ENCODE results near the gene TOM1. TPM values are rescaled to one million over a fixed set of nuclear protein-coding genes. Genes with fewer than 3 reads are reported as not detected.
"Not testable (repeated sequence)": the region's sequence is repeated elsewhere in the genome, so short reads cannot be mapped to it uniquely, and the experiment has no call there.

The TOM1 gene
- polyA plus RNA-seq, 1 donor: 39.2 TPM

DNA sequence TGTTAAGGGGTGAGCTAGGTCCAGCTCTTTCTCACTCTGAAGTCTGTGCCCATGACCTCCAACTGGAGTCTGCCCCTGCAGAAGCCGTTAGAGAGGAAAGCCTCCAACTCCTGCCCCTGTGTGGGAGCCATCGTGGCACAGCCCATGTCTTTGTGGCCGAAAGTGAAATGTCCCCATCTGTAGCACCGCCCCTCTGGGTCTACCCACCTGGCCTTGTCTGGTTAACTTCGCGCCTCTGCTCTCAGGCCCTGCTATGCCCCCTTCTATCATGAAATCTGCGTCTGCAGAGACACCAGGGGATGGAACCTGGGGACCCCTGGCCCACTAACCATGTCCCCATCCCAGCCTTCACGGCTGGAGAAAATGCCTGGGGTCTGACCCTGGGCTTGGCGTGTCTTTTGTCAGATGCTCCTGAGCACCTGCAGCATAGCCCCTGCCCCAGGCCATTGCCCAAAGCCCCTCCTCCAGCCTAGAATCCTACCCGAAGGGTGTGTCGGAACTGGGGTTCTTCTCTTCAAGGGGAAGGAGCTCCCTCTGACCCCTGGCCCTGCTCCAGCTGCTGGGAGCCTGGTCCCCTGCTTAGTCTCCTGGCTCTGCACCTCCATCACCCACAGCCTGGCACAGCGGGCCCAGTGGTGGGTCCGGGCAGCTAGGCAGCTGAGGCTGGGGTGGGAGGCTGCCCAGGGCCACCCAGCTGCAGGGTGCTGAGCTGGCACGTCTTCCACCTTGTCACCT is 45.4 kb downstream of the TOM1 start:
- no peak for DNase-seq

DNA sequence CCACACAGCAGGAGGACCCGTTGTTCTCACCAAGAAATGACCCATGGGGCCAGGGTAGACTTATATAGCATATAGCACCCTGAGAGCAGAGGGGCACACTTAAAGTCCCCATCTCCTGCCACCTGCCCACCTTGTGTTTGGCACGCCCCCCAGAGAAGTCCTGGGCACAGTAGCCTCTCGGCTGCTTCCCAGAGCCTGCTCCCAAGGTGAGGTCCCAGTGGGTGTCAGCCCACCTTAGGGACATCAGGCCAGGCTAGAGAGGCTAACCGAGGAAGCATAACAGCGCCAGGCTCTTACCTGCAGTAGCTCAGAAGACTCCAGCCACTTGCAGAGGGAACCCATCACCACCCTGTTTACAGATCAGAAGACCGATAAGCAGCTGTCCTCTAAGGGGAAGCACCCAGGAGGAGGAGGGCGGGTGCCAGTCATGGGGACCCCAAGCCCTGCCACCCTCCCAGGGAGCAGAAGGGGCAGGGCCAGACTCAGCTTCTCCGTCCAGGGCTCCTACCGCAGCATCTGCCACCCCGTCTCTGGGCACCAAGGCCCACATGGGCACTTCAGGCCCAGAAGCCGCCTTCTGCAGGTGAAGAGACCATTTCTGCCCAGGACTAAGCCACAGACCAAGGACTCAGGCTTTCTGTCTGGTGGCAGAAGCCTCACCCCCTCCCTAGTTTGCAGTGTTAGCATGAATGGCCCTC is 46.3 kb downstream of the TOM1 start:
- no peak for DNase-seq

DNA sequence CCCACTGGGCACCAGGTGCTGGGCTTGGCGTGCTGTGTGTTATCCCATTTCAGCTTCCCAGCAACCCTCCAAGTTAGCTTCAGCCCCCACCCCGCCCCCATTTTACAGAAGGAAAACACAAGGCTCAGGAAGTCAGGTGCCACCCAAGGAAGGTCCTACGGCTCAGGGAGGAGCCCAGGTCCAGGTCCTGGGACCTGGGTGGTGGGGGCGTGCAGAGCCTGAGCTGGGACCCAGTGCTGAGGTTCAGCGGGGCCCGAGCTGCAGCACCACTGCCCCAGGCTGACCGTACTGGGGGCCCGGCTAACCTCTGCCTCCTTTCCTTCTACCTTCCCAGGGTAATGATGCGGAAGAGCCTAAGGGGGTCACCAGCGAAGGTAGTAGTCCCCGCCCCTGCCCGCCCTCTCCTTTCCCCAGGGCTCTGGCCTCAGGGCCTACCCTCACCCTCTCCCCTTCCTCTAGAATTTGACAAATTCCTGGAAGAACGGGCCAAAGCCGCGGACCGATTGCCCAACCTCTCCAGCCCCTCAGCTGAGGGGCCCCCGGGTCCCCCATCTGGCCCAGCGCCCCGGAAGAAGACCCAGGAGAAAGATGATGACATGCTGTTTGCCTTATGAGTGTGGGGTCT is 47.0 kb downstream of the TOM1 start:
- no peak for DNase-seq

DNA sequence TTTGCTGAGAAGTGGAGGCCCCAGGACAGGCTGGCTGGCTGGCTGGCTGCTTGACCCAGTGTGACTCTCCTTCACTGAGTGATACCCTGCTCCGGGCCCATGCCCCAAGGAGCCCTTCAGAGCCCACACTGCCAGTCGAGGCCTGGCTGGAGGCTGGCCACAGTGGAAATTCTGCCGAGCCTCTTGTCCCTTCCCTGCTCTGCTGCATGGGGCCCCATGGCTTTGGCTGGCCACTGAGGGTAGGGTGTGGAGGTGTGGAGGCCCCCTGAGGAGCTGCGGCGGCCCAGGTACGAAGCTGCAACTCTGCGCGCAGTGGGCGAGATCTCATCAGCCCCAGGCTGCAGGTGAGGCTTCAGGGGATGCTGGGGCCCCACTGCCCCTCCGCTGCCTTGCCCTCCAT is 47.8 kb downstream of the TOM1 start:
- DNase-seq: no peak

DNA sequence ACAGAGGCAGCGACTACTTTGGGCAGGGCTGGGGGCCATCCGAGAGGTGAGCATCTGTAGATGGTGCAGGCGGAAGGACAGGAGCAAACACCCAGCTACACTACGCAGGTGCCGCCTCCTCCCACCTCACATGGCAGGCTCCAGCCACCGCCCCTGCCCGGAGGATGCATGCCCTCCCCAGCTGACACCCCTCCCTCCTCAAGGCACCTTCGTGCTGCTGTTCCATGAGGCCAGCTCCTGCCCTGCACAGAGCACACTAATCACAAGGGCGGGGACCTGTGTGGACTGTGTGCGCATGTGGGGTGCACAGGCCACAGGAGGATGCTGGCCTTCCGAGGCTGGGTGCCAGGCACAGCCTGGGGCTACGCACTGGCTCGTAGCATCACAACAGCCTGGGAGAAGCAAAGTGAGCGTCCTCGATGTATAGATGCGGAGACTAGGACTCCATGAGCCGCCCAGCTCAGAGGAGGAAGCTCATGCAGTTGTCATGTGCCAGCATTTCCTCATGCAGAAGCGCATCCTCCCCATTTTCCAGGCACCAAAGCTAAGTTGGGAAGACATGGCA is 48.4 kb downstream of the TOM1 start:
- DNase-seq: no peak

DNA sequence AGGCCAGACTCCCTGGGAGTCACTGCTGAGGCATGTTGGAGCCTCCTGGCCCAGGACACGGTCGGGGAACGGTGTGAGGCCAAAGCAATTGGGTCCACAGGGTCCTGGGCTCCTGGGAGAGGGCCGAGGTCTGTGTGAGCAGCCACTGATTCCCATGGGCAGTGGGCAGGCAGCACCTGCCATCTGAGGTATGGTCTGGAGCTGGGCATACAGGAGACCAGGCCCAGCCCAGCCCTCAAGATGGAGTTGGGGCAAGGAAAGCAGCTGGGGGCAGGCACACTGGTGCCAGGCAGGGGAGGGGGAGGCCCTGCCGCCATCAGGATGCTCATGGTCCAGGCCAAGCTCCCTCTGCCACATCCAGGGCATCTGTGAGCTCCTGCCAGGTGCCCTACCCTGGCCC is 49.0 kb downstream of the TOM1 start:
- no peak for DNase-seq

DNA sequence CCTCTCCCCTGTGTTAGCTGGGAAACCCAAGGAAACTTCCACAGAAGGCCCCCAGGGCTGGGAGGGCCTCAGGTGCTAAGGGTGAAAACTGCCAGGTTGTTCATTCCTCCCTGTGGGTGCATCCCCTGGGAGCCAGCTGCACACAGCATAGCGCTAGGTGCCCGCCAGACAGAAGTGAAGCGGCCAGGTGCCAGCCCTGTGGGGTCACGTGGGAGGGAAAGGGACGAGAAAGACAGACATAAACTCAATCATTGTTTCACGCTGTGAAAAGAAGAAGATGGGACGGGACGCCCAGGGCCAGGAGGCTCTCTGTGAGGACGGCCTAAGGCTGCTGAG is 49.6 kb downstream of the TOM1 start:
- DNase-seq: no peak

DNA sequence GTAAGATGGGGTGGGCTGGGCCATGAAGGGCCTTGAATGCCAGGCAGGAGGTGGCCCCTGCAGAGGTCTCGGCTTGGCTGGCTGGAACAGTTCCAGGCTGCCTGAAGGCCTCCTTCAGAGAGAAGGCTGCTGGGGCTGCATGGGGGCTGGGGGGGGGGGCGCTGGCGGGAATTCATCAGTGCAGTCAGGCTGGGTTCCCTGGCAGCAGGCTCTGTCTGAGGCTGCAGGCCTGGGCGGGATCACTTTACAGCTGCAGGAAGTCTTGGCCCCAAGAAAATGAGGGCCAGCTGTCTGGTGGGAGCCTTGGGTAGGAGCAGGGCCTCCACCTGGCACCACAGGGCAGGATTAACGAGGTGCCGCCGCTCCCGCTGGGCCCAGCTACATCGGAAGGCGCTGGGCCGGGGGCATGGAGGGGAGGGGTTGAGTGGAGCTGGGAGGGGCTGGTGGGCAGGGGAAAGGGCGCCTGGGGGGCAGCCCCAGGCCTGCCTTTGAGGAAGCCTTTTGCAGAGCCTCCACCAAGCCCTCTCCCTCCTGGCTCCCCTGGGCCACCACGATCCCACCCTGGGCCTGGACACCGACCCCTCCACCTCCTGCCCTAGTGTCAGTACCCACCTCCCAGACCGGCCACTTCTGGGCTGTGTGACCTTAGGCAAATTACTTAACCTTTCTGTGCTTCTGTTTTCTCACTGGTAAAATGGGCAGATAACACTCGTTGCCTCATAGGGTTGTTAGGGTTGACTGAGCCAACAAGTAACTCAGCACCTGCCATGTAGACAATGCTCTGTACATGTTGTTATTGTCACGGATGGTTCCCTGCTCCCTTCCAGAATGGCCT is 50.2 kb downstream of the TOM1 start:
- no peak for DNase-seq

DNA sequence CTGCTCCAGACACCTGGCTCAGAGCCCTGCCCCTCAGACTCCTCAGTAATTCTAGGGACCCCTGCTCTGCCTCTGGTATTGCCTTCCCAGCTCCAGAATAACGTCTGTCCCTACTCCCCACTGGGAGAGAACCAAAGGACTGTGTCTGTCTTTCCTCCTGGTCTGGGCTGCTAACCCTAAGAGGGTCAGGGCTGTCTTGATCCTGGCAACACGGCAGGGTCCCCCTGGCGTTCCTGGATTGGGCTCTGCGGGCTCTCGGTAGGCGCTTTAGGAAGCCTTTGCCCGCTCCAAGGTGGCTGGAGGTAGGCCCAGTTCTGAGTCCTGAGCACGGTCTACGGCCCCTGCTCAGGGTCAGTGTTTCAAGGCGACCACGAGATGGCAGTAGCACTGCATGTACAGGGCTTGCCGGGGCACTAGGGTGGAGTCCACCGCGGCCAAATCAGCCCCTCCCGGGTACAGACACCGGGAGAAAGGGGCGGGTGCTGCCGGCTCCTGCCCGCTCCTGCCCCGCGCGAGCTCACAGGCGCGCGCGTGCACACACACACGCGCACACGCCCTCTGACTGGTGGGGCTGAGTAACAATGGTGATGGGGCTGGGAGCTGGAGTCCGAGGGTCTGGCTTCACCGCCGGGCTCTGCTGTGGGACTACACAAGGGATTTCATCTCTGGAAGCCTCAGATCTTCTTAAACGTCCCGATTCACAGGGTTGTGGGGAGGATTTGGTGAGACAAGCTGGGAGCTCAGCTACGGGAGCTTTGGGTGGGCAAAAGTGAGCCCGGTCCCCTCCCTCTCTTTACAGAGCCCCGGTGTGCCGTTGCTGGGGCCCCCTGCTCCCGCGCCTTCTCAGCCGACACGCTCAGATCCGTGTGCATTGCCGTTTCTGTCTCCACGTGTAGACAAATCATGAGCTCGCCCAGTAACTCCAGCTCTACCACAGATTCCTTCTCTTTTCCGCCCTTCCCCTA is 51.1 kb downstream of the TOM1 start:
- DNase-seq: peak; percentile 85

DNA sequence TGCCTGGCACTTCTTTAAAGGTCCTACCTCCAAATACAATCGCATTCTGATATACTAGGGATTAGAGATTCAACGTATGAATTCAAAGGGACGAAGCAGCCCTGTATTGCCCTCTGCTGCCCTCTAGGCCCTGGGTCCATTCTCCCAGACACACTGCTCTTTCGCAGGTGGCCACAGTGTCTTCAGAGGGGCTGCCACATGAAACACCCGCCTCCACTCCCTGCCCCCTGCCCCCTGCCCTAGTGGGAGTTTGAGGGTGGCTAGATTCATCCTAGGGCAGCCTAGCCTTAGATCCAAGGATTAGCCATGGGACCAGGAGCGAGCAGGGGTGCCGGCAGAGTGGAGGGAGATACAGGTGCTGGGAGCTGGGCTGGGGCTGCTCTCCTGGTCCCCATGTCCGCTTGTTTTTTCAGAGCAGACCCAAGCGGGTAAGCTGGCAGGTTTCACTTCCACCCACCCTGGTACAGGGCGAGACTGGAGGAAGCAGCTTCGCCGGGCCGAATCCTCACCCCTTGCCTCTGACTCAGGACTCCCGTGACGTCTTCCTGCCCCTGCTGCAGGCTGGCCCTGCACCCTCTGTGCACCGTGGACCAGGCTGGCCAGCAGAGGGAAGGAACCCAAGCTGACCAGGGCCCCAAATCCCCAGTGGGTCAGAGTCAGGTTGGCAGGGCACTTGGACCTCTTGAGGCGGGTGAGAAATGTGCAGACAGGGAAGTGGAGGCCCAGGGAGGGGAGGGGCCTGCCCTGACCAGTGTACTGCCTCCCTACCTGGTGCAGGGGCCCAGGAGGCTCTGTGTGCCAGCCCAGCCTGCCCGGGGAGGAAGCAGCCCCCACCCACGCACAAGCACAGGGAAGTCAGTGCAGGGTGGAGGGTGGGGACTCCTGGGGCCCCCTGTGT is 52.8 kb downstream of the TOM1 start:
- DNase-seq: no peak

DNA sequence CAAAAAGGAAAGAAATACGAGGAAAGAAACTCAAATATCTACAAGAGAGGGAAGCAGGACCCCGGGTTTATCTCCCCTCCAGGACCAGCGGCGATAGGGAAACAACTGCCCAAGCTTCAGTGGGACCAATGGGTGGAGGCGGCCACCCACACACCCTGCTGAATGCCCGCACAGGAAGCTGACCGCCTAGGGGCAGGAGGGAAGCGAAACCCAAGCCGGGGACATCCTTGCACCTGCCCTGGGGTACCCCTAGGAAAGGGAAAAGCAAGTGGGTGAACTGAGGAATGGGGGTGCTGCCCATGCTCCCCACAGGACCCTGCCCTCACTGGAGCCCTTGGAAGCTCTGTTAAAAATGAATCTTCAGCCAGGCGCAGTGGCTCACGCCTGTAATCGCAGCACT is 53.6 kb downstream of the TOM1 start:
- no peak for DNase-seq

DNA sequence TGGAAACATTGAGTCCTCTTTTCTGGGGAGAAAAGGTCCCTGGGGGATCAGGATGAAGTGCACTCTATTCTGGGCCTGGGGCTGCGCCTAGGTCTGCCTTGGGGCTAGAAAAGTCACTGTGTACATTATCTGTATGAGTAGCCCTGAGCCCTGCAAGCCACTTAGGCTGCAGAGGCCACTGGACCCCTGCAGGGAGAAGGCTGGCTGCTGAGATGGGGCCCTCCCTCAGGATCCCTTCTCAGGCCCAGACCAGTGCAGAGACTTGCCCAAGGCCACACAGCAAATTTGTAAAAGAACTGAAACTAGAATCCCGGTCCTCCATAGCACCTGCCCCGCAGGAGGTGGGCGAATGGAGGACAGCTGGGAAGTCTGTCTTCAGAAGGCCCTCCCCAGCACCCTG is 54.4 kb downstream of the TOM1 start:
- no peak for DNase-seq

DNA sequence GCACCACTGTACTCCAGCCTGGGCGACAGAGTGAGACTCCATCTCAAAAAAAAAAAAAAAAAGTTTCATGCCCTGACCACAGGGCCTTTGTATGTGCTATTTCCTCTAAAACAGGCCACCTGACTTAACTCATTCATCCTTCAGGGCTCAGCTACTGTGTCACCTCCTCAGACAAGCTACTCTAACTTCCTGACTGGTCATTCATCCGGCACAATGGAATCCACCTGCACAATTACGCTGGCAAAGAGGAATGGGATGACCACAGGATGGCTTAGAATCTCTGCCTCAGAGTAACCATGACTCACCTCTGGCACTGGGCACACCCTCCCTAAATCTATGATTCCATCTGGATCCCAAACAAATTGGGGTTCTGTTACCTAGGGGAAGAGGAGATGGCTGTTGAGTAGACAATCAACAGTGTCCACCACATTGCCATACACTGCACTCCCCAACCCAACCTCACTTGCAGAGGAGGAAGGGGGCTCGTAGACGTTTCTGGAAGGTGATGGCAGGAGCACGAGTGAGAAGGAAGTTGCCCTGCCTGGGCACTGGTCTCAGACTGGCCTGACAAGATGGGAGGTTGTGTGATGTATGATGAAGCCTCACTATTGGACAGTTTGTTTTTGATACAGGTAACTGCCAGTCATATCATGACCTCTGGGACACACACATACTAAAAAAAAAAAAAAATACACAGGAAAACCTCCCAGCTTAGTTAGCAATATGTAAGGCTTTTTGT is 58.4 kb downstream of the TOM1 start:
- DNase-seq: no peak

DNA sequence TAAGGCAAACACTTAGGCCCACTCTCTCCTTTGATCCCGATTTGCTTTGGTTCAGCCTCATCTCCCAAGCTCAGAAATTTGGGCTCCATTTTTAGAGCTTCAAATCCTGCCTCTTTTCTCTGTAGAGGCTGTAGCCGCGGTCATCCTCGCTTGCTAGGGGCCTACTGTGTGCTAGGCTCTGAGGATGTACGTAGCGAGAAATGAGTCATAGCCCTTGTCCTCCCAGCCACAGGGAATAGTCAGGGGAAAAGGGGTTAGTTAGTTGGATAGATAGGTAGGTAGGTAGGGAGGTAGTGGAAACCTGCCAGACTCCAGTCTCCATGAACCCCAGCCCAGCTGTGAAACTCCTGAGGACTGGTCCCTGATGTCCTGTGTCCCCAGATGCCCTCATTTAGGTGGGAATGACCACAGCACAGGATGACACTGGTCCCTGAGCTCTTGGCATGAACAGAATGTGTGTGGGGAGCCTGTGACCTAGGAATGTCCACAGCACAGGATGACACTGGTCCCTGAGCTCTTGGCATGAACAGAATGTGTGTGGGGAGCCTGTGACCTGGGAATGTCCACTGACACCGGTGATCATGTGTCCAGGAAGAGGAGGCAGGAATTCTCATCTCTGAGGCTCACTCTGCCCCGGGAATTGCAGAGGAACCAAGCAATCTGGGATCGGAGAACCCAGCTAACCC is 59.8 kb downstream of the TOM1 start:
- DNase-seq: no peak

DNA sequence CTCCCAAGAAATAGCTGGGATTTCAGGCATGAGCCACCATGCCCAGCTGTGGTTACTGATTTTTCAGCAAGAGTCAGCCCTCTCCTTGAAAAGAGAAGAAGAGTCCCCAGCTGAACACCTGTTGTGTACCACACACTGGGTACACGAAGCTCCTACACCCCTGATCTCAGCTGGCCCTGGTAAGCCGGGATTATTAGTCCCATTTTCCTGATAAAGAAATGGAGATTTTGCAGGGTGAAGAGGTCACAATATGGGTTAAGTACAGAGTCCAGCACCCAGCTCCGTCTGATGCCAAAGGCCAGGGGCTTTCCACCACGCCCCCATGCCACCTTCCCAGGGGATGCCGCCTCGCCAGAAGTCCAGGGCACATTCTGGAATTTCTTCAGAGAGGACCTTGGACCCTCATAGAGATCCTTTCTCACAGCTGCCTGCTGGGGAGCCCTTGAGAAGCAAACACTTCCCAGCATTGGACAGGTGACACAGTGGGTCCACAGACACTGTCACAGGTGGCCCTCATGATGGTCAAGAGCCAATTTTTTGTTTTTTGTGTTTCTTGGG is 61.4 kb downstream of the TOM1 start:
- DNase-seq: no peak

DNA sequence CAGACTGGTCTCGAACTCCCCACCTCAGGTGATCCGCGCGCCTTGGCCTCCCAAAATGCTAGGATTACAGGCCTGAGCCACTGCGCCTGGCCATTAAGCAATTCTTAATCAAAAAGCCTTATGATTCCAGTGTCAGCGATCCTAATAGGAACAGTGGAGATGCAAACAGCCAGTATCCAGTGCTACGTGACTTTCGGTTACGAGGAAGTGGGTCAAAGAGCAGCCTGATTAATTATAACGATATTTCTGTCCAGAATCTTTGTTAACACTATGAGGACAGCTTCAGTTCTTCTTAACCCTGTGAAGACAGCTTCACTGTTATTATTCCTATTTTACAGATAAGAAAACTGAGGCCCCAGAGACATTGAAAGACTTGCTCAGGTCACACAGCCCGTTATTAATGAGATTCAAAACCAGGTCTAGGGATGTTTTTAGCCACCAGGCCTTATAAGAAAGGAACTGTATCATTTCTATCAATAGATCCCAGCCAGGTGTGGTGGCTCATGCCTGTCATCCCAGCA is 63.9 kb downstream of the TOM1 start:
- no peak for DNase-seq

DNA sequence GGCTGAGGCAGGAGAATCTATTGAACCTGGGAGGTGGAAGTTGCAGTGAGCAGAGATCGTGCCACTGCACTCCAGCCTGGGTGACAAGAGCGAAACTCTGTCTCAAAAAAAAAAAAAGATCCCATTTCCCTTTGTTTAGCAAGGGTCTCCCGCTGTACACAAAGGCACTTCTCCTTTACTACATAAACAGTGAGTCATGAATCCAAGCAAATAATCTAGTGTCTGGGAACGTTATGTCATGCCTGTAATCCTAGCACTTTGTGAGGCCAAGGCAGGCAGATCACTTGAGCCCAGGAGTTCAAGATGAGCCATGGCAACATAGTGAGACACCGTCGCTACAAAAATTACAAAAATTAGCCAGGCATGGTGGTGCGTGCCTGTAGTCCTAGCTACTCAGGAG is 64.5 kb downstream of the TOM1 start:
- not testable (repeated sequence) for DNase-seq

DNA sequence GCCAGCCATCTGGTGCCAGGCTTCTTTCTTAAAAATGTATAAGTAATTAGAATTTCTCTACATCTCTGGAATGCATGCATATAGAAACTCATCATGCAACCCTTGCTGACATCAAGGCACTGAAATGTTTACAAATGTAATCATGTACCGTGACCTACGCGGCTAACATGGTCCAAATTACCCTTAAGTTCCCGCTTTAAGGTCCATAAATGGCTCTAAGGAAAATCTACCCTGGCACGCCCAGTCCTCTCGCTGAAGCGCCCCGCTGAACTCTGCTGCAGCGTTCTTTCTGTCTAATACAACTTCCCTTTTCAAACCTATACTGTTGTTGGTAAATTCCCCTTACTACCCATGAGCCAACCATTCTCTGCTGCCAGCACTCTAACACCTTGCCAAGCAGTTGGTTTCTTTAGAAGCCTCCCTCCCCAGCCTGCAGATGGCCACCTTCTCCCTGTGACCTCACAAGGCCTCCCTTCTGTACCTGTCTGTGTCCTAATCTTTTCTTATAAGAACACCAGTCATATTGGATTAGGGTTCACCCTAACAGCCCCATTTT is 67.7 kb downstream of the TOM1 start:
- DNase-seq: no peak
